ENCODE results near the gene GAS6. TPM values are rescaled to one million over a fixed set of nuclear protein-coding genes. Genes with fewer than 3 reads are reported as not detected.

The GAS6 gene
- total RNA-seq, 1 donor from 2014 or later = 502 TPM

GRCh38 chr13:113905942-113906341 is 42.1 kb upstream of the GAS6 start:
- H3K4me3 ChIP-seq = no peak overlapping the region
- H3K9me3 ChIP-seq = no peaks in the 10 kb centered on the region
- intact Hi-C loops (cut with DNase I) = loop anchor here (2.0 kb wide), 1 partner anchor 89 kb away; no protein-coding TSS in a partner anchor
- no peak overlapping the region for H3K27ac ChIP-seq
- no peaks in the 10 kb centered on the region for H3K27me3 ChIP-seq
- peaks cover 7 to 31% of the 10 kb centered on the region in 2 donors for H3K4me1 ChIP-seq
- DNase-seq (ENCODE audit: low spot score in 2 of 2) = no peak
- no peaks in the 10 kb centered on the region for H3K36me3 ChIP-seq
- no peak for TF ChIP-seq CTCF (IDR thresholded peaks at IDR 0.05)

DNA sequence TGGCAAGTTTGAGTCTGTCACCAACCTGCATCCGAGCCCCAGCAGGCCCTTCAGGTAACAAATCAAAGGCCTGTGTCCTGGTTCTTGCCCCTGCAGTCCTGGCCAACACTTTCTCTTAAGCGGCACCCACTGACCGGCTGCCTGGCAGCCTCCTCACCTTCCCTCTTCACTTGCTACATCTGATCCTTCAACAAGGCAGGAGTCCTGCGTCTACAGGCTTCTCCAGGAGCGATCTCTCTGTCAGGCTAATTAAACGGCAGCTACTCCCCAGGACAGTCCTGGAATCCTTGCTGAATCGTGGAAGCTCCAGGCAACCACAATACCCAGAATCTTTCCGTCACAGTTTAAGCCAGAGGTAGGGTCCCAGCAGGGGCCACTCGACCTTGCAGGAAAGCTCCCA is 41.1 kb upstream of the GAS6 start:
- peak overlapping the region; percentile 83 to 93 for H3K27ac ChIP-seq

DNA sequence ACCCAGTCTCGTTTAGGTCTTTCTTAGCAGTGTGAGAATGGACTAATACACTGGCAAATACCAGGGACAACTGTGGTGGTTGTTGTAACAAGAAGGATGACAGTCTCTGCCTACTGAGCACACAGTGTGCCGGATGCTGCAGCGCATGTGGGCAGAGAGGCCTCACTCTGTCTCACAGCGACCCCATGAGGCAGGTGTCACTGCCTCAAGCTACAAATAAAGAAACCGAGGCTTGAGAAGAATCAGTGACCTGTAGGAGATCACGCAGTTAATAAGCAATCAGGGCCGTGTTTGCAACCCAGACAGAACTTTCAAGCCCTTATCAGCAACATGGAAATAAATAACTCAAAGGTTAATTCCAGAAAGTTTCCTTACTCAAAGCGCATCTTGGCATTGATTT is 40.5 kb upstream of the GAS6 start:
- Histone ChIP-seq H3K4me3 (no peak overlapping the region), H3K27me3 (no peaks in the 10 kb centered on the region), H3K36me3 (no peaks in the 10 kb centered on the region), H3K27ac (peak overlapping the region; percentile 83 to 93), H3K4me1 (peaks cover 7 to 36% of the 10 kb centered on the region in 2 donors), H3K9me3 (no peaks in the 10 kb centered on the region)
- DNase-seq (ENCODE audit: low spot score in 2 of 2) = peak in 1 of 2 donors; percentile 72
- intact Hi-C loops (cut with DNase I) = loop anchor here (2.0 to 5.0 kb wide), 2 partner anchors 88 to 752 kb away; no protein-coding TSS in a partner anchor
- peak; percentile 27 to 57 (median 51) for TF ChIP-seq CTCF (IDR thresholded peaks at IDR 0.05)

More for the DNA sequence above, 41.1 kb upstream of the GAS6 start:
- intact Hi-C loops (cut with DNase I) = loop anchor here (2.0 kb wide), 1 partner anchor 88 kb away; no protein-coding TSS in a partner anchor
- TF ChIP-seq CTCF (IDR thresholded peaks at IDR 0.05) = no peak
- peak in 1 of 2 donors; percentile 41 for DNase-seq (ENCODE audit: low spot score in 2 of 2)
- no peaks in the 10 kb centered on the region for H3K36me3 ChIP-seq
- no peaks in the 10 kb centered on the region for H3K27me3 ChIP-seq
- no peaks in the 10 kb centered on the region for H3K9me3 ChIP-seq
- H3K4me3 ChIP-seq = no peak overlapping the region
- H3K4me1 ChIP-seq = peaks cover 7 to 36% of the 10 kb centered on the region in 2 donors

DNA sequence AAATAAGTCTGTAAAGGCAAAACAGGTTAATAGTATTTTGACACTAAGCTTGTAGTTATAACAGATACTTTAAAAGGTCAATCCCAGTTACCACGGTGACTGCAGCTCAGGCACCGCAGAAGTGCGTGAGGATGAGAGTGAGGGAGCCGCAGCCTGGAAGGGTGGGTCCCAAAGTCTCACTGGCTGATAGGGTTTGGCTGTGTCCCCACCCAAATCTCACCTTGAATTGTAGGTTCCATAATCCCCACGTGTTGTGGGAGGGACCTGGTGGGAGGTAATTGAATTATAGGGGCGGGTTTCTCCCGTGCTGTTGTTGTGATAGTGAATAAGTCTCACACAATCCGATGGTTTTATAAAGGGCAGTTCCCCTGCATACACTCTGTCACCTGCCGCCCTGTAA is 40.0 kb upstream of the GAS6 start:
- H3K4me3 ChIP-seq = no peak overlapping the region
- DNase-seq (ENCODE audit: low spot score in 2 of 2) = peak in 1 of 2 donors; percentile 59
- H3K36me3 ChIP-seq = no peaks in the 10 kb centered on the region
- TF ChIP-seq CTCF (IDR thresholded peaks at IDR 0.05) = no peak
- H3K27ac ChIP-seq = peak overlapping the region; percentile 83 to 93
- H3K9me3 ChIP-seq = no peaks in the 10 kb centered on the region
- H3K4me1 ChIP-seq = peaks cover 7 to 36% of the 10 kb centered on the region in 2 donors
- no peaks in the 10 kb centered on the region for H3K27me3 ChIP-seq
- intact Hi-C loops (cut with DNase I) = loop anchor here (2.0 to 5.0 kb wide), 3 partner anchors 39 to 752 kb away; partner anchors contain the start of gene GAS6

- H3K4me3 ChIP-seq = no peak overlapping the region
- H3K9me3 ChIP-seq = no peaks in the 10 kb centered on the region
- no peak for TF ChIP-seq CTCF (IDR thresholded peaks at IDR 0.05)
- intact Hi-C loops (cut with DNase I) = loop anchor here (2.0 to 5.0 kb wide), 2 partner anchors 38 to 751 kb away; partner anchors contain the start of gene GAS6
- peak overlapping the region; percentile 83 to 93 for H3K27ac ChIP-seq
- DNase-seq (ENCODE audit: low spot score in 2 of 2) = peak in 1 of 2 donors; percentile 89
- H3K27me3 ChIP-seq = no peaks in the 10 kb centered on the region
- H3K4me1 ChIP-seq = peaks cover 7 to 34% of the 10 kb centered on the region in 2 donors
- no peaks in the 10 kb centered on the region for H3K36me3 ChIP-seq
Observed at GRCh38 chr13:113902986-113903775, 39.3 kb upstream of the GAS6 start.
